ENCODE data around the gene GARRE1.
A peak's percentile ranks its signal among the peaks of the same experiment; 100 is the strongest.
"Not testable (repeated sequence)": the region's sequence is repeated elsewhere in the genome, so short reads cannot be mapped to it uniquely, and the experiment has no call there.

Gene GARRE1, protein sequence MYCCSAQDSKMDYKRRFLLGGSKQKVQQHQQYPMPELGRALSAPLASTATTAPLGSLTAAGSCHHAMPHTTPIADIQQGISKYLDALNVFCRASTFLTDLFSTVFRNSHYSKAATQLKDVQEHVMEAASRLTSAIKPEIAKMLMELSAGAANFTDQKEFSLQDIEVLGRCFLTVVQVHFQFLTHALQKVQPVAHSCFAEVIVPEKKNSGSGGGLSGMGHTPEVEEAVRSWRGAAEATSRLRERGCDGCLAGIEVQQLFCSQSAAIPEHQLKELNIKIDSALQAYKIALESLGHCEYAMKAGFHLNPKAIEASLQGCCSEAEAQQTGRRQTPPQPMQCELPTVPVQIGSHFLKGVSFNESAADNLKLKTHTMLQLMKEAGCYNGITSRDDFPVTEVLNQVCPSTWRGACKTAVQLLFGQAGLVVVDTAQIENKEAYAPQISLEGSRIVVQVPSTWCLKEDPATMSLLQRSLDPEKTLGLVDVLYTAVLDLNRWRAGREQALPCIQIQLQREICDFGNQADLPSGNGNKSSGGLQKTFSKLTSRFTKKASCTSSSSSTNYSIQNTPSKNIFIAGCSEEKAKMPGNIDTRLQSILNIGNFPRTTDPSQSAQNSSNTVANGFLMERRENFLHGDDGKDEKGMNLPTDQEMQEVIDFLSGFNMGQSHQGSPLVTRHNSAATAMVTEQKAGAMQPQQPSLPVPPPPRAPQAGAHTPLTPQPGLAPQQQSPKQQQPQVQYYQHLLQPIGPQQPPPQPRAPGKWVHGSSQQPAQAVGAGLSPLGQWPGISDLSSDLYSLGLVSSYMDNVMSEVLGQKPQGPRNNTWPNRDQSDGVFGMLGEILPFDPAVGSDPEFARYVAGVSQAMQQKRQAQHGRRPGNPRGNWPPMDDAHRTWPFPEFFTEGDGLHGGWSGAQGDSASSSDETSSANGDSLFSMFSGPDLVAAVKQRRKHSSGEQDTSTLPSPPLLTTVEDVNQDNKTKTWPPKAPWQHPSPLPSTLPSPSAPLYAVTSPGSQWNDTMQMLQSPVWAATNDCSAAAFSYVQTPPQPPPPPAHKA (N-terminal part only)

DNA sequence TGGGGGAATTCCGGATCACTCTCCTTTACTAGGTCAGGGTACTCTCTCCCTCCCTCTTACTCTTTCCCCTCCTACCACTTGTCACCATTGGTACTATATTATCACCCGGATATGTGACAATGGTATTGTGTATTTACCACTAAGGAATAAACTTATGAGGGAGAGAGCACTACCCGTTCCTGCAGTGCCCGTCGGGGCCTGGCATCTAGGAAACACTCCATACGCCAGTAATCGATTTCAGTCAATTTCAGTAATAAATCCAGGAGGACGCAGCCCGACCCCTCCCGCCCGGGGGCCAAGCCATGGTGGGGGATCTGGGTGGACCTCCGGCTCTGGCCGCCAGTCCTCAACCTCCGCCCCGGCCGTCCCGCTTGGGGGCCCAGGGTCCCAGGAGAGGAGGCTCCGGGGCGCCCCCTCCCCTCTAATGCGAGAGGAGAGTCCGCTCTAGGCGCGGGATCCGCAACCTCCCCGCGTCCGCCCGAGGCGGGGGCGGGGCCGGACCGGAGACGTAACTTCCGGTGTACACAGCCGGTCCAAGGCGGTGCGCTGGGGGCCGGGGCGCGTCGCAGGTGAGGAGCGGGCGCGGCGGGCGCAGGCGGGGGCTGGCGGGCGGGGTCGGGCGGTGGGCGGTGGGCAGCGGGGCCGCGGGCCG is at the start of gene GARRE1:
GARRE1 (plus strand) TSS at position 509 of the 652 bp plus-strand sequence. CDS start 45,920 bp downstream, outside the sequence.
- H3K27ac ChIP-seq (ENCODE audit: low read length): no peak within 1 kb of the TSS
- H3K27me3 ChIP-seq (ENCODE audit: control insufficient read depth, insufficient read depth, low read length): no peaks in the 10 kb centered on the region
- H3K4me1 ChIP-seq (ENCODE audit: control insufficient read depth, low read depth, low read length): no peaks in the 10 kb centered on the region
- H3K4me3 ChIP-seq (ENCODE audit: low read length): peak within 1 kb of the TSS; percentile 93
- H3K36me3 ChIP-seq (ENCODE audit: control insufficient read depth, low read depth, low read length): no peaks in the 10 kb centered on the region
- no peaks in the 10 kb centered on the region for H3K9me3 ChIP-seq (ENCODE audit: control insufficient read depth, low read depth, low read length)
- H3K9ac ChIP-seq (ENCODE audit: low read length): peak within 1 kb of the TSS; percentile 74

DNA sequence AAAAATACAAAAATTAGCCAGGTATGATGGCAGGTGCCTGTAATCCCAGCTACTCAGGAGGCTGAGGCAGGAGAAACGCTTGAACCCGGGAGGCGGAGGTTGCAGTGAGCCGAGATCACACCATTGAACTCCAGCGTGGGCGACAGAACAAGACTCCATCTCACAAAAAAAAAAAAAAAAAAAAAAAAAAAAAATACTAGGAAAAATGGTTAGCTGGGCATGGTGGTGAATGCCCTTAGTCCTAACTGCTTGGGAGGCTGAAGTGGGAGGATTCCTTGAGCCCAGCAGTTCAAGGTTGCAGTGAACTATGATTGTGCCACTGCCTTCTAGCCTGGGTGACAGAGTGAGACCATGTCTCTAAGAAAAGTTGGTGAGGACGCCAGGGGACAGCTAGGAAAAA is 49.0 kb upstream of the GARRE1 start:
- not testable (repeated sequence) for H3K27ac ChIP-seq (ENCODE audit: low read length); H3K27me3 ChIP-seq (ENCODE audit: control insufficient read depth, insufficient read depth, low read length); H3K9me3 ChIP-seq (ENCODE audit: control insufficient read depth, low read depth, low read length); H3K4me1 ChIP-seq (ENCODE audit: control insufficient read depth, low read depth, low read length); H3K4me3 ChIP-seq (ENCODE audit: low read length); H3K9ac ChIP-seq (ENCODE audit: low read length)
- H3K36me3 ChIP-seq (ENCODE audit: control insufficient read depth, low read depth, low read length): peaks cover 35% of the 10 kb centered on the region

DNA sequence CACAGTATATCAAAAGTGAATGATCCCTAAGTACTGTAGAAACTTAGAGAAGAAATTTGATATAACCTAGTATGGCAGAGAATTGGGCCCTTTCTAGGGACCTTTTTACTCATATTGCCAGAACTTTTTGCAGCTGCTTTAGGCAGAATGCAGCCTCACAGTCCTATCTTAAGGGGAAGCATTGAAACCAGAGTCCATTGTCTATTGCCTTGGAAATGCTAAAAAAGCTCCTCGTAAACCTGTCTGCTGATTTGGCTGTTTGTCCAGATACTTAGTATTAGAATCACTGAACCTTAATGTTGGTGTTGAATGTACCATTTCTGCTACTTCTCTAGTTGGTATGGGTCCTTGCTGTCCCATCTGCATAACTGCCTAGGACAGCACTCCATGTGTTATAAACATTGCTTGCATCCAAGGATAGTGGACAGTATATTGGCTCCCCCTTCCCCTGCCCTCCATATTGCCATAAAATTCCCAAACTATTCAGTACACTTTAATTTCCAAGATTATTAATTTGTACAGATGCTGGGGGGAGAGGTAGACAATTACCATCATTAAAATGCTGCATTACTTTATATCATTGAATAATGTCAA is 46.0 kb upstream of the GARRE1 start:
- Histone ChIP-seq H3K9ac (ENCODE audit: low read length) (no peak overlapping the region), H3K4me3 (ENCODE audit: low read length) (no peak overlapping the region), H3K27ac (ENCODE audit: low read length) (no peak overlapping the region), H3K4me1 (ENCODE audit: control insufficient read depth, low read depth, low read length) (no peaks in the 10 kb centered on the region), H3K36me3 (ENCODE audit: control insufficient read depth, low read depth, low read length) (peaks cover 51% of the 10 kb centered on the region), H3K27me3 (ENCODE audit: control insufficient read depth, insufficient read depth, low read length) (no peaks in the 10 kb centered on the region), H3K9me3 (ENCODE audit: control insufficient read depth, low read depth, low read length) (no peaks in the 10 kb centered on the region)

DNA sequence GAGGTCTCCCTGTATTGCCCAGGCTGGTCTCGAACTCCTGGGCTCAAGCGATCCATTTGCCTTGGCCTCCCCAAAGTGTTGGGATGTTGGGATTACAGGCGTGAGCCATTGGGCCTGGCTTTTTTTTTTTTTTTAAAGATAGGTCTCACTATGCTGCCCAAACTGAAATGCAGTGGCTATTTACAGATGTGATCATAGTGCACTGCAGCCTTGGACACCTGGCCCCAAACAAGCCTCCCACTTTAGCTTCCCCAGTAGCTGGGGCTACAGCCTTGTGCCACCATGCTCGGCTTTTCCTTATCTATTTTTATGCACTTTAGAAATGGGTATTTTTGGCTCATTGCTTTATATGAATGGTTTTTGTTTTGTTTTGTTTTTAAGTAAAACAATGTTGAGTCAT is 44.6 kb upstream of the GARRE1 start:
- Histone ChIP-seq H3K4me1 (ENCODE audit: control insufficient read depth, low read depth, low read length) (no peaks in the 10 kb centered on the region), H3K9ac (ENCODE audit: low read length) (no peak overlapping the region), H3K4me3 (ENCODE audit: low read length) (no peak overlapping the region), H3K9me3 (ENCODE audit: control insufficient read depth, low read depth, low read length) (no peaks in the 10 kb centered on the region), H3K27me3 (ENCODE audit: control insufficient read depth, insufficient read depth, low read length) (no peaks in the 10 kb centered on the region), H3K27ac (ENCODE audit: low read length) (no peak overlapping the region), H3K36me3 (ENCODE audit: control insufficient read depth, low read depth, low read length) (peaks cover 51% of the 10 kb centered on the region)

DNA sequence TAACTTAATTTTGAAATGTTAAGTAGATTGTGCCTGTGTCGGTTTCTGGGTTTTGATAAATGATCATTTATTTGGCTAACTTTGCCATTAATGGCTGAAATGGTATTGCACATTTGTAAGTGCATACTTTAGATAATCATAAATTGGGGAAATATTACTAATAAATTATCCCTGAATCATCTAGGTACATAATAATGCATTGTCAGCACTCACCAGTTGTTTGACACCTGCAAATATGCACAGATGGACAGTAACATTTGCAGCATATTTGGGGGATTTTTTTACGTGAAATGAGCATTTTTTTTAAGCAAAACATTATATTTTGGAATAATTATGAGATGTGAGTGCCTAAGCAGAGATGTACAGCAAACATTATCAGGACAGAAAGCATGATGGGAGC is 41.1 kb upstream of the GARRE1 start:
- no peak overlapping the region for H3K4me3 ChIP-seq (ENCODE audit: low read length)
- H3K27me3 ChIP-seq (ENCODE audit: control insufficient read depth, insufficient read depth, low read length): no peaks in the 10 kb centered on the region
- no peak overlapping the region for H3K9ac ChIP-seq (ENCODE audit: low read length)
- H3K4me1 ChIP-seq (ENCODE audit: control insufficient read depth, low read depth, low read length): no peaks in the 10 kb centered on the region
- peaks cover 64% of the 10 kb centered on the region for H3K36me3 ChIP-seq (ENCODE audit: control insufficient read depth, low read depth, low read length)
- H3K27ac ChIP-seq (ENCODE audit: low read length): no peak overlapping the region
- no peaks in the 10 kb centered on the region for H3K9me3 ChIP-seq (ENCODE audit: control insufficient read depth, low read depth, low read length)

DNA sequence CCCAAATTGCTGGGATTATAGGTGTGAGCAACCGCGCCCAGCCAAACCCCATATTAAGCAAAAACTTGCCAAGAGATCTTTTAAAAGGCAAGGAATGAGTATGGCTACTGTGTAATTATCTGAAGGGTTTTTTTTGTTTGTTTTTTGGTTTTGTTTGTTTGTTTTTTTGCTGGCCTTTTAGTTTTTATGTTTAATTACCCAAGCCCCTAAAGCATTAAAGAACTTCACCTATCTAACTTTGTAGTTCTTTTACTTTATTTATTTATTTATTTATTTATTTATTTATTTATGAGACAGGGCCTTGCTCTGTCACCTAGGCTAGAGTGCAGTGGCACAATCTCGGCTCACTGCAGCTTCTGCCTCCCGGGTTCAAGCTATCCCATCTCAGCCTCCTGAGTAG is 40.3 kb upstream of the GARRE1 start:
- no peak overlapping the region for H3K27ac ChIP-seq (ENCODE audit: low read length)
- no peaks in the 10 kb centered on the region for H3K4me1 ChIP-seq (ENCODE audit: control insufficient read depth, low read depth, low read length)
- no peaks in the 10 kb centered on the region for H3K27me3 ChIP-seq (ENCODE audit: control insufficient read depth, insufficient read depth, low read length)
- H3K36me3 ChIP-seq (ENCODE audit: control insufficient read depth, low read depth, low read length): peaks cover 64% of the 10 kb centered on the region
- no peaks in the 10 kb centered on the region for H3K9me3 ChIP-seq (ENCODE audit: control insufficient read depth, low read depth, low read length)
- H3K4me3 ChIP-seq (ENCODE audit: low read length): no peak overlapping the region
- no peak overlapping the region for H3K9ac ChIP-seq (ENCODE audit: low read length)

DNA sequence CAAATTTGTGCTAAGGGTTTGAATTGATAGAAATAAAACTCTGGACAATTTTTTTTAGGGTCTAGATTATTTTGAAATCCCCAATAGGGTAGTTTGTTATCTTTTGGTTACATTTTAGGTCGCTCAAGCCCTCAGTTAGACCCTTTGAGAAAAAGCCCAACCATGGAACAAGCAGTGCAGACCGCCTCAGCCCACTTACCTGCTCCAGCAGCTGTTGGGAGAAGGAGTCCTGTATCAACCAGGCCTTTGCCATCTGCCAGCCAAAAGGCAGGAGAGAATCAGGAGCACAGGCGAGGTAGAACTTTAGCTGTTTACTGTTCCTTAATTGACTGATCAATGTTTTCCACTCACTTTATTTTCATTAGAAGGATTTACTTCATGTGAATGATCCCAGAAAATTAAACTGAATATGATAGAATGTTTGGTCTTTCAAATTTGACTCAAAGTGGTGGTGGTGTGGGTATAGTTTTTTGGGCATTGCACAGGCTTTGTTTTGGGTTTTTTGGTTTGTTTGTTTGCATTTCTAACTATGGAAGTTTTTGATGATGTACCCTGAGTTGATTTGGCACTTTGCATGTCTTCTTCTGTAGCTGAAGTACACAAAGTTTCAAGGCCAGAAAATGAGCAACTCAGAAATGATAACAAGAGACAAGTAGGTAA is 39.2 kb upstream of the GARRE1 start:
- peaks cover 65% of the 10 kb centered on the region for H3K36me3 ChIP-seq (ENCODE audit: control insufficient read depth, low read depth, low read length)
- no peaks in the 10 kb centered on the region for H3K9me3 ChIP-seq (ENCODE audit: control insufficient read depth, low read depth, low read length)
- H3K4me1 ChIP-seq (ENCODE audit: control insufficient read depth, low read depth, low read length): no peaks in the 10 kb centered on the region
- no peak overlapping the region for H3K9ac ChIP-seq (ENCODE audit: low read length)
- H3K27ac ChIP-seq (ENCODE audit: low read length): no peak overlapping the region
- no peaks in the 10 kb centered on the region for H3K27me3 ChIP-seq (ENCODE audit: control insufficient read depth, insufficient read depth, low read length)
- H3K4me3 ChIP-seq (ENCODE audit: low read length): no peak overlapping the region

DNA sequence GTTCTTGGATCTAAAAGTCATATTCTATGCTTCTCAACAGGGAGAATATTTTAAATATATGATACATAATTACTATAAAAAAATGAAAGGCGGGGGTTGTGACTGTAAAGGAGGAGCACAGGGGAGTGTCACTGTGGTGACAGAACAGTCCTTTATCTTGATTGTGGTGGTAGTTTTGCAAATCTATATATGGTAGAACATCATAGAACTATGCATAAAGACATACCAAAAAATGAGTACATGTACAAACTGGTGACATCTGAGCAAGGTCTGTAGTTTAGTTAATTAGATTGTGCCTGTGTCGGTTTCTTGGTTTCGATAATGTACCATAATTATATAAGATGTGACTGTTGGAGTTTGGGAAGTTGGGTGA is 38.7 kb upstream of the GARRE1 start:
- Histone ChIP-seq H3K27me3 (ENCODE audit: control insufficient read depth, insufficient read depth, low read length) (no peaks in the 10 kb centered on the region), H3K9ac (ENCODE audit: low read length) (no peak overlapping the region), H3K27ac (ENCODE audit: low read length) (no peak overlapping the region), H3K9me3 (ENCODE audit: control insufficient read depth, low read depth, low read length) (no peaks in the 10 kb centered on the region), H3K4me1 (ENCODE audit: control insufficient read depth, low read depth, low read length) (no peaks in the 10 kb centered on the region), H3K36me3 (ENCODE audit: control insufficient read depth, low read depth, low read length) (peaks cover 64% of the 10 kb centered on the region), H3K4me3 (ENCODE audit: low read length) (no peak overlapping the region)

DNA sequence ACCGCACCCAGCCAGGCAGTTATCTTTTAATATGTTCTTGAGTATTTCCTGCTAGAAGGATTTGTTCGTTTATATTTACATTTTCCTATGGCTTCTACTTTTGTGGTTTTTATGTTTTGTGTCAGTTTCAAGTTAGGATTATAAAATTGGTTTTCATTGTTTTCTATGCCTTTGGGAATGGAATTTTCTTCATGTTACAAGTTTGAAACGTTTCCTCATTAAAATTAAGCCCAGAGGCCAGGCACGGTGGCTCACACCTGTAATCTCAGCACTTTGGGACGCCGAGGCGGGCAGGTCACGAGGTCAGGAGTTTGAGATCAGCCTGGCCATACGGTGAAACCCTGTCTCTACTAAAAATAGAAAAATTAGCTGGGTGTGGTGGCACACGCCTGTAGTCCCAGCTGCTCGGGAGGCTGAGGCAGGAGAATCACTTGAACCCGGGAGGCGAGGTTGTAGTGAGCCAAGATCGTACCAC is 37.6 kb upstream of the GARRE1 start:
- not testable (repeated sequence) for H3K27ac ChIP-seq (ENCODE audit: low read length); H3K9me3 ChIP-seq (ENCODE audit: control insufficient read depth, low read depth, low read length); H3K27me3 ChIP-seq (ENCODE audit: control insufficient read depth, insufficient read depth, low read length); H3K9ac ChIP-seq (ENCODE audit: low read length); H3K4me1 ChIP-seq (ENCODE audit: control insufficient read depth, low read depth, low read length); H3K4me3 ChIP-seq (ENCODE audit: low read length)
- peaks cover 69% of the 10 kb centered on the region for H3K36me3 ChIP-seq (ENCODE audit: control insufficient read depth, low read depth, low read length)

DNA sequence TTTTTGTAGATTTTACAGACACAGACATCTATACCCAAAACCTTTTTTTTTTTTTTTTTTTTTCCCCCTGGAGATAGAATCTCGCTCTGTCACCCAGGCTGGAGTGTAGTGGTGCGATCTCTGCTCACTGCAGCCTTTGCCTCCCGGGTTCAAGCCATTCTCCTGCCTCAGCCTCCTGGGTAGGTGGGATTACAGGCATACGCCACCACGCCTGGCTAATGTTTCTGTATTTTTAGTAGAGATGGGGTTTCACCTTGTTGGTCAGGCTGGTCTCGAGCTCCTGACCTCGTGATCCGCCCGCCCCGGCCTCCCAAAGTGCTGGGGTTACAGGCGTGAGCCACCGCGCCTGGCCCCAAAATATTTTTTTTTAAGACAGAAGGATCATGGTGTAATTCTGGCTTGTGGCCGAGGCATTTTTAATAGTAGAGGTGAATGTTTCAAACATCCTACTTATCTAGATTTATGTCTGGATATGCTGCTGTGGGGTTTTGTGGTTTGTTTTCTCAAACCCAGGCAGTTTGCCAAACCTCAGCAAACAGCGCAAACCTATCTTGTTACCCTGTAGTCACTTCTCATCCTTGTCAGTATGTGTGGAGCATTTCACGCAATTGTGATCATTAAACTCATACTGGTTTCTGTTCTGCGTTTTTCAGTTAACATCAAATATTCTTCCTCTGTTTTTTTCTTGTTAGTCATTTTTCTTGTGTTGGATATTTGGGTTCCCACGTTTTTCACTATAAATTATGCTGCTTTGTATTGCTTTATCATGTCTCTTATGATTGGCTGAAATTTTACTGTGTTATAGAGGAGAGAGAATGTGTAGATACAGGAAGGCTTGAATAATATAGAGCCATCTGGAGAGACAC is 36.2 kb upstream of the GARRE1 start:
- Histone ChIP-seq H3K36me3 (ENCODE audit: control insufficient read depth, low read depth, low read length) (peaks cover 71% of the 10 kb centered on the region), H3K9ac (ENCODE audit: low read length) (no peak overlapping the region), H3K27me3 (ENCODE audit: control insufficient read depth, insufficient read depth, low read length) (no peaks in the 10 kb centered on the region), H3K9me3 (ENCODE audit: control insufficient read depth, low read depth, low read length) (no peaks in the 10 kb centered on the region), H3K27ac (ENCODE audit: low read length) (no peak overlapping the region), H3K4me3 (ENCODE audit: low read length) (no peak overlapping the region), H3K4me1 (ENCODE audit: control insufficient read depth, low read depth, low read length) (no peaks in the 10 kb centered on the region)

Measured in iPS-18a (cell line).